HG03064 (cell line): ENCODE measurements around the gene RAI1.

Experiments used
- ATAC-seq: cut with Tn5 transposase; IDR thresholded peaks from one replicate; pipeline ENCODE4 v1.9.1; 2021; ENCODE audit warnings: low read depth; ENCODE audit not compliant: unreplicated experiment

RAI1 gene

GRCh38 chr17:17837380-17837821 lies 156.1 kb downstream of the RAI1 start:
- ATAC-seq, result no peak

DNA sequence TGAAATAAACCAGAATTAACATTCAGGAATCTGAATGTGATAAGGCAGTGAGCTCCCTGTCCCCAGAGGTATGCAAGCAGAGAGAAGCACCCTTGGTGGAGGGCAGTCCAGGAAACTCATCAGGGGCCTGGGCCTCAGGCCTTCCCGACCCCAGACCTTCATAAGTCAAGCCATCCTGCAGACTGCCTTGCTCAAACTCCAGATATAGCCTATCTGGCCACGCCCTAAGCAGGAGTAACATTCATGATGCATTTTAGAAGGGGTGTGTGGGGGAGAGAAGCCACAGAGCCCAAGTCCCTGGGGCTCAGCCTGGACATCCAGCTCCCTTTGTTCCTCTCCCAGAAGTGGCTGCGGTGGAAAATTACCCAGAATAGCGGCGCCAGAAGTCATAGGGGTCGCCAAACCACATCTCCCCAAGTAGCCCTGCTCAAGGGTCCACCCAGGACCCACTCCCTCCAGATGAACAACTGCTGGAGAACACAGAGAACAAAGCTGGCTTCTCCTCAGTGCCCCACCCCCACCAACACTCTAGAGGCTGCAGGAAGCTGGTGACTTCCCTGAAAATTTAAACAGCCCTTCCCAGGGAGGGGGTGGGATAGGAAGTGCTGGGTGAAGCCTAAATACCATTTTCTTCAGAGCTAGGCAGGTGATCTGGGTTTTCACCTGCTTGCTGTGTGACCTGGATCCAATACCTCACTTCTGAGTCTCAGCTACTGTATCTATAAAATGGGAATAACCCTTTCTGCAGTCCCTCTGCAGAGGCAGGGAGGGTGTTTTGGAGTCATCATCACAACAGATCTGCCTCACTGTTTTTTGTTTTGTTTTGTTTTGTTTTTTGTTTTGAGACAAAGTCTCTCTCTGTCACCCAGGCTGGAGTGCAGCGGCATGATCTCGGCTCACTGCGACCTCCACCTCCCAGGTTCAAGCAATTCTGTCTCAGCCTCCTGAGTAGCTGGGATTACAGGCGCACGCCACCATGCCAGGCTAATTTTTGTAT lies 157.0 kb downstream of the RAI1 start:
- ATAC-seq, result no peak

GRCh38 chr17:17839791-17840707 lies 158.8 kb downstream of the RAI1 start:
- ATAC-seq, result peak; percentile 42

- no peak for ATAC-seq
Measured at GRCh38 chr17:17840751-17841591, 159.7 kb downstream of the RAI1 start.

DNA sequence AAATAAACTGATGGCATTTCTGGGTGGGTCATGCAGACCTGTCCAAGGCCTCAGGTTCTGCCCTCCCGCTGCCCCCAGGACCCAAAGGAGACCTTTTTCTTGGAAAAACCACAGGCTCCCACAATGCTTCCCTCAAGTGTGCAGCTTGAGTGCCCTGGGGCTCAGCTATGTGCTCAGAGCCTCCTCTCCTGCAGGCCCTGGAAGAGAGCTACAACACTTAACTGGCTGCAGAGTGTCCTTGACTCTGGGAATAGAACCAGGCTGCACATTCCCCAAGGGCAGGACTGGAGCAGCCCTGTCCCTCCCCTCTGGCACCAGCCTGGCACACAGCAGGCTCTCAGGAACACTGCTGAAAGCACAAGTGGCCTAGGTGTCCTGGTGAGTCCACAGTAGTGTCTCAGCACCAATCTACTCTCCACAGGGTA lies 160.4 kb downstream of the RAI1 start:
- no peak for ATAC-seq

- ATAC-seq, result no peak
Measured at GRCh38 chr17:17842111-17842876, 161.0 kb downstream of the RAI1 start.

DNA sequence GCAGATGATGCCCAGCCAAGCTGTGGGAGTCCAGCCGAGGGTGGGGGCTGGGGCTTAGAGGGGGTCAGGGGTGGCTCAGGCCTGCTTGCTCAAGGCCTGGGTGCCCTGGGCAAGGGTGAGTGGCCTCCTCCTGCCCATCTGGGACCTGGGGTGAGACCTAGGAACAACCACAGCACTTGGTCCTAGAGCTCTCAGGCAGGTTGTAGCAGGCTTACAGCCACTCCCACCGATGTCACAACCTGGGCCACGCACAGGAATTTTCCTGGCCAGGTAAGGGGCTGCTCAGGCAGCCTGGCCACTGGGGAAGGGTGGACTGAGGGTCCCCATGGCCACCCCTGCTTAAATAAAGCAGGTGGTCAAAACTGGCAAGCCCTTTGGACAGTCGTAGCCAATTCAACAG lies 161.8 kb downstream of the RAI1 start:
- ATAC-seq, result no peak

DNA sequence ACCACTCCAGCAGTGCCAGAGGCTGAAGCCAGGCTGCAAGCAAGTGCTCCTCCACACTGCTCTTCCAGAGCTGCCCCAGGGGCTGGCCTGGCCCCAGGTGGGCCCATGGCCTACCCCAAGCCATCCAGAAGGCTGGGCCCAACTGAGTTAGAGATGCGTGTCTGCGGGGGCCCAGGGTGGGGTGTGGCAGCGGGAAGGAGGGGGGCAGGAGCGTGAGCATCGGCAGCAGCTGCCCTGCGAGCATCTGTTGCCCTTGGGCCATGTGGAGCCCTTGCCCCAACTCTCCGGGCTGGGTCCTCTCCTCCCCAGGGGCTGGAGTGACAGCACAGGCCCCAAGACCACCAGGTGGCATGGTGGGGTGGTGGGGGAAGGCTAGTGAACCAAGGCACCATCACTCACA lies 162.8 kb downstream of the RAI1 start:
- ATAC-seq, result no peak

DNA sequence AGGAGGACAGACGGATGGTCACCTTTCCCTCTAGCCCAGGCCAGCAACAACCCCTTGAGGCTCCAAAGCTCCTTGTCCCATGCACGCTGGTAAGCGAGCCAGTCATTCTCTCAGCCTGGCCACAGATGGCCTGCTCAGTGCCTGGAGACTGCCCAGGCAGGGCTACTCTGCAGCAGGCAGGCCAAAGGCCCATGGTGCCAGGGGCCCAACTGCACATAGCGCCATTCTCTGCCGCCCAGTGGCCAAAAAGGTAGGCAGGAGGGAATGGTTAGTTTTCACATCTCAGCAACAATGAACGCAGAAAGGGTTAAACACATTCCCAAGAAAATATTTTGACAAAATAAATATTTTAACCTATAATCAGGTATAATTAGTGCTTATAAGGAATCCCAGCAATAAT lies 163.2 kb downstream of the RAI1 start:
- no peak for ATAC-seq

- ATAC-seq, result no peak
Measured at GRCh38 chr17:17845046-17845775, 164.0 kb downstream of the RAI1 start.

DNA sequence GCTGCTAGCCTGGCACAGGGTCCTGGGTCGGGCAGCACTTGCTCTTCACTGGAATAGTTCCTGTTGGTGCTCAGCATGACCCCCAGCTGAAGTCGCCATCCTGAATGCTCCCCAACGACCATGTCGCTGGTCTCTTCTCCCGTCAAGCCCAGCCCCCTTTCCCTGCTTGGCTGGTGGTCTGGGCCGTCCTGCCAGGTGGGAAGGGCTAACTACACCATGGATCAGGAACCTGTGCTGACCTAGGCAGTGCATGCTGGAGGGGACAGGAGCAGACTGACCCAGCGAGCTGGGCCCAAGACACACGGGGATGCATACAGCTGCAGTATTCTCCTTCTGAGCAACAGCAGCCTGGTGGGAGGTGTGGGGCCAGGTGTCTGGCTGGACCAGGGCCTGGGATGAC lies 164.7 kb downstream of the RAI1 start:
- ATAC-seq, result no peak

GRCh38 chr17:17846645-17847044 lies 165.4 kb downstream of the RAI1 start:
- ATAC-seq, result no peak

DNA sequence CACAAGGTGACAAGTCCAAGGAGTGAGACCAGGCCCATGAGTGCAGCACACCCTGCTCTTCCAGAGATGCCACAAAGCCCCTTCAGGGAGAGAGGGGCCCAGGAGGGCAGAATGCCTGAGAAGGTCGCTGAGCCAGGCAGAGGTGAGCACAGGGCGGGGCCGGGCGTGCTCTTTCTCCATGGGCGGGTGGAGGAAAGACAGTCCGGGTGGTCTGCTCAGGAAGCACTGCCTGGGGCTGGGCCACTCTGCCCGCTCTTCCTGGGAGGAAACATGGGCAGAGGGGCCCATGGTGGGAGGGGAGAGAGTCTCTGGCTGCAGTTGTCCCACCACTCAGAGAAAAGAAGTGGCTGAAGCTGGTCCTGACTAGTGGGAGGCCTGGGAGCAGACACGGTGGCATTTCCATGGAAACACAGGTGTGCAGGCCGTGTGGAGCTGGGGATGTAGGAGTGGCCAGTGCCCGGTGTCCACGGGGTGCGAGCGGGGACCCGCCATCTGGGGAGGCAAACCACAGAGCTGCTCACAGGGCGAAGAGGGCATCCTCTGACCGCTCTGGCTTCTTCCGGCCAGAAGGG lies 165.9 kb downstream of the RAI1 start:
- ATAC-seq, result no peak

DNA sequence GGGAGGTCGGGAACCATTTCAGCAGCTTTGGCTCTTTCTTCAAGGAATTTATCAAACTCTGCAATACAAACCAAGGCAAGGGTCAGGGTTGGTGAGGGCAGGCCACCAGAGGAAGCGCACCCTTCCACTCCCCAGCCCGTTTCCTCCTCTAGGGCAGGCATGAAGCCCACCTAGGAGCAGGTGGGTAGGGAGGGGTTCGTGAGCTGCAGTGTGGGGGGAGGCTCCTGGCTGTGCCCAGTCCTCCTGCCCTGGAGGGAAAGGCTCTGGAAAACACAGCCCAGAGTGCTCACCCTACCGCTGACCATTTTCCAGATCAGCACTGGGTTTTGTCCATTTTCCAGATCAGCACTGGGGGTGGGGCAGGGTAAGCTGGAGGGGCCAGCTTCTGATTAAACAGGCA lies 166.5 kb downstream of the RAI1 start:
- ATAC-seq, result no peak

GRCh38 chr17:17848311-17849082 lies 167.2 kb downstream of the RAI1 start:
- no peak for ATAC-seq

- ATAC-seq, result no peak
Measured at GRCh38 chr17:17849147-17849820, 168.0 kb downstream of the RAI1 start.

DNA sequence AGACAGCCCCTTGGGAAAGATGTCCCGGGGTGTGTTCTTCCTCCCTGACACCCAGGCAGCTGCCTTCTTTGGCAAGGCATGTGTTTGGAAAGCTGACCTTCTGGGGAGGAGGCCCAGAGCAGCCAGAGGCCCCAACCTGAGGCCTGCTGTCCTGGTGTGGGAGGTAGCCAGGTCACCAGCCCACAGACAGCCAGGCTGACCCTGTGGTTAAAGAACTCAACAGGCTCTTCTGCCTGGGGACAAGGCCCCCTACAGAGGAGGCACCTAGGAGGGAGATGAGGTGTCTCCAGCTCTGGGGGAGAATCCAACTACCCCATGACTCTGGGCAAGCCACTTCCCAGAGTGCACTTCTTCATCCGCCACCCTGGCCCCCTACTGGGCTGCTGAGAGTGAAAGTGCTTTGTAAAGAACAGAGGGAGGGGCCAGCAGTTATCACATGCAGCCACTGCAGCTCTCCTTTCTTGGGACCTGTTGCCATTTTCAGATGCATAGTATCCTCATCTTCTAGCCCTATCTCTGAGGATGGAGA lies 168.7 kb downstream of the RAI1 start:
- ATAC-seq, result no peak
